Tibial nerve (tissue), 4 donors: Measurements from ENCODE around the gene EPB41L1.

Source experiments
- EP300 ChIP-seq, 2 donors: sonication (generic); formaldehyde crosslinking; IDR thresholded peaks; one replicate each; pipeline ENCODE4 v1.6.1; 2017; ENCODE audit warnings: antibody characterized with exemption in 2 of 2, mild to moderate bottlenecking in 1 of 2
- POLR2A ChIP-seq, 2 donors: fragments of 450-650 bp; IDR thresholded peaks; one replicate each; pipeline ENCODE4 v1.6.1; 2017; ENCODE audit warnings: antibody characterized with exemption in 2 of 2, mild to moderate bottlenecking in 2 of 2, moderate library complexity in 2 of 2
- TF ChIP-seq, protein P1 (sequence below), 5 experiments: fragments of 200-600 bp in 3 of 5; fragments of 450-650 bp in 2 of 5; sonication (generic) in 3 of 5; IDR thresholded peaks; one replicate each; pipeline ENCODE4 v1.5.1; 2016 to 2019; ENCODE audit warnings: antibody characterized with exemption in 5 of 5, mild to moderate bottlenecking in 3 of 5, moderate library complexity in 2 of 5

DNA sequence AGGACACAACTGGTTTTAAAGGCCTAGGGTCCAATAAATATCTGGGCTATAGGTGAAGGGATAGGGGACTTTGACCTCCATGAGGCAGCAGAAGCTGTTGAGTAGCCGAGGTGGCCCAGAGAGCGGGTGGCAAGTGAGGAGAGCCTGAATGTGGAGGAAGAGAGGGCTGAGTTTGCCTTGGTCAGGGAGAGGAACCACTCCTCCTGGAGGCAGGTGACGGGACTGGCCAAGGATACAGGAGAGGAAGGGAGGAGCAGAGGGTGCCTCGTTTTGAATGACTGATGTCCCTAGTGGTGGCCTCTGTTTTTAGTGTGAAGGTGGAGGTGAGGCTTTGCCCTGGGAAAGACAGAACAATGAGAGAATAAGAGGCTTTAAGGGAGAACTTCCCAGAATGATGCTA lies 62.7 kb downstream of the EPB41L1 start:
- TF ChIP-seq, protein P1, sequence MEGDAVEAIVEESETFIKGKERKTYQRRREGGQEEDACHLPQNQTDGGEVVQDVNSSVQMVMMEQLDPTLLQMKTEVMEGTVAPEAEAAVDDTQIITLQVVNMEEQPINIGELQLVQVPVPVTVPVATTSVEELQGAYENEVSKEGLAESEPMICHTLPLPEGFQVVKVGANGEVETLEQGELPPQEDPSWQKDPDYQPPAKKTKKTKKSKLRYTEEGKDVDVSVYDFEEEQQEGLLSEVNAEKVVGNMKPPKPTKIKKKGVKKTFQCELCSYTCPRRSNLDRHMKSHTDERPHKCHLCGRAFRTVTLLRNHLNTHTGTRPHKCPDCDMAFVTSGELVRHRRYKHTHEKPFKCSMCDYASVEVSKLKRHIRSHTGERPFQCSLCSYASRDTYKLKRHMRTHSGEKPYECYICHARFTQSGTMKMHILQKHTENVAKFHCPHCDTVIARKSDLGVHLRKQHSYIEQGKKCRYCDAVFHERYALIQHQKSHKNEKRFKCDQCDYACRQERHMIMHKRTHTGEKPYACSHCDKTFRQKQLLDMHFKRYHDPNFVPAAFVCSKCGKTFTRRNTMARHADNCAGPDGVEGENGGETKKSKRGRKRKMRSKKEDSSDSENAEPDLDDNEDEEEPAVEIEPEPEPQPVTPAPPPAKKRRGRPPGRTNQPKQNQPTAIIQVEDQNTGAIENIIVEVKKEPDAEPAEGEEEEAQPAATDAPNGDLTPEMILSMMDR (IDR thresholded peaks at IDR 0.05) = no peak
- TF ChIP-seq EP300 (IDR thresholded peaks at IDR 0.05) = no peak
- TF ChIP-seq POLR2A (IDR thresholded peaks at IDR 0.05) = no peak
